Panc1 (cell line): ENCODE data around the gene PIGA. TPM values are rescaled to one million over a fixed set of nuclear protein-coding genes. Genes with fewer than 3 reads are reported as not detected.

Experiments used
- ATAC-seq: fragments of 200-7000 bp; cut with Tn5 transposase; 2 replicates; pipeline ENCODE4 v1.9.1; 2020; ENCODE audit warnings: mild to moderate bottlenecking, moderate library complexity
- BruUV-seq: library from RNA; stranded (reverse); fragments of 400-500 nt; replicated peaks from 2 replicates; lab custom pipeline; 2021; lab: Mats Ljungman, UMichigan
- CTCF ChIA-PET: fragments of 300-600 bp; sonication (Branson Sonifier 250); formaldehyde crosslinking; loops from one replicate; lab custom pipeline; 2022; ENCODE audit warnings: antibody characterized with exemption; lab: Charles Lee
- POLR2A ChIA-PET: fragments of 300-600 bp; sonication (Branson Sonifier 250); formaldehyde crosslinking; loops from one replicate; lab custom pipeline; 2022; ENCODE audit warnings: antibody characterized with exemption; lab: Charles Lee
- DNase-seq: peaks from one replicate; pipeline ENCODE4 v3.0.0-alpha.2; 2010; ENCODE audit warnings: low read depth, low spot score
- H3K27ac ChIP-seq: 2 replicates; pipeline ENCODE4 v1.5.1; 2011; ENCODE audit warnings: mild to moderate bottlenecking, low read length, inconsistent platforms
- H3K27me3 ChIP-seq: fragments of 200-500 bp; sonication (Bioruptor generic); 2 replicates; pipeline ENCODE4 v1.6.0; 2014; ENCODE audit warnings: low read length, inconsistent platforms; ENCODE audit not compliant: control insufficient read depth, insufficient read depth
- H3K36me3 ChIP-seq: fragments of 200-500 bp; sonication (Bioruptor generic); 2 replicates; pipeline ENCODE4 v1.5.1; 2014; ENCODE audit warnings: inconsistent platforms, mild to moderate bottlenecking, low read length, moderate library complexity; ENCODE audit not compliant: control insufficient read depth, insufficient read depth
- H3K4me1 ChIP-seq: 2 replicates; pipeline ENCODE4 v1.5.1; 2011; ENCODE audit warnings: inconsistent platforms, mild to moderate bottlenecking, low read length, moderate library complexity; ENCODE audit not compliant: control insufficient read depth, insufficient read depth
- H3K4me3 ChIP-seq, 2 experiments: 2 replicates each; pipeline ENCODE4 v1.5.1; 2011 to 2012; ENCODE audit warnings: low read depth in 2 of 2, low read length in 2 of 2, mild to moderate bottlenecking in 2 of 2, inconsistent platforms in 1 of 2, moderate library complexity in 1 of 2
- H3K9me3 ChIP-seq: fragments of 200-500 bp; sonication (Bioruptor generic); 2 replicates; pipeline ENCODE4 v1.5.1; 2014; ENCODE audit warnings: low read depth, mild to moderate bottlenecking, inconsistent platforms, low read length, moderate library complexity; ENCODE audit not compliant: control insufficient read depth, insufficient read depth
- CTCF ChIP-seq: fragments of 450-650 bp; IDR thresholded peaks from 2 replicates; pipeline ENCODE4 v1.5.1; 2017; ENCODE audit warnings: mild to moderate bottlenecking
- POLR2AphosphoS5 ChIP-seq: IDR thresholded peaks from 2 replicates; pipeline ENCODE4 v1.6.1; 2012; ENCODE audit warnings: mild to moderate bottlenecking, low read depth, low read length, moderate library complexity
- REST ChIP-seq, 2 experiments: IDR thresholded peaks; 2 replicates each; pipeline ENCODE4 v1.6.1; 2011 to 2012; ENCODE audit warnings: low read depth in 2 of 2, control low read depth in 1 of 2, low read length in 1 of 2, mild to moderate bottlenecking in 1 of 2, moderate library complexity in 1 of 2; ENCODE audit not compliant: insufficient read depth in 1 of 2
- SIN3A ChIP-seq: IDR thresholded peaks from 2 replicates; pipeline ENCODE4 v1.6.1; 2012; ENCODE audit warnings: low read depth, mild to moderate bottlenecking, low read length, moderate library complexity, borderline replicate concordance; ENCODE audit not compliant: insufficient read depth
- TCF7L2 ChIP-seq: IDR thresholded peaks from 2 replicates; pipeline ENCODE4 v1.6.1; 2011; ENCODE audit warnings: mild to moderate bottlenecking, low read depth, low read length, inconsistent platforms
- in situ Hi-C: cut with HindIII; loops from 2 replicates; pipeline ENCODE4 v1.10.0; 2016; ENCODE audit warnings: low sequenced_read_pairs, low pct_unique_long_range_greater_than_20kb
- intact Hi-C: fragments of 100-400 bp; cut with micrococcal nuclease; formaldehyde crosslinking; loops from one replicate; pipeline ENCODE4 v1.10.0; 2022; ENCODE audit not compliant: unreplicated experiment
- total RNA-seq: library from RNA; stranded (reverse); gene quantifications from one replicate; pipeline ENCODE4 v1.2.1, GENCODE V29; 2021; ENCODE audit not compliant: unreplicated experiment

The PIGA gene
- total RNA-seq, 1 experiment from 2014 or later: 8.2 TPM

DNA sequence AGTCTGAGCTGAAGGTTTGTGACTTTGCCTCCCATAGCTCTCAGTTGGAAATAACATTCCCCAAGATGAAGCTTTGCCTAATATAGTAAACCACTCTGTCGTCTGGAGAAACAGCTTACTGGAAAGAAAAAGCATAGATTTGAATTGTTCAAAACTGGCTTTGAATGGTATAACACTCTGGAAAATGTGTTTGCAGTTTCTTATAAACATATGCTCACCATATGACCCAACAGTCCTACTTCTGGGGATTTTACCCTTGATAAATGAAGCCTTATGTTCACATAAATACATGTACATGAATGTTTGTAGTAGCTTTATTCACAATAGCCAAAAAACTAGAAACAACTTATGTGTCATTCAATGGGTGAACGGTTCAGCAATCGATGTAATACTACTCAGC, 38.7 kb upstream of the PIGA start:
- TF ChIP-seq POLR2AphosphoS5 (no peak), REST (IDR thresholded peaks at IDR 0.05; ENCODE audit: insufficient read depth in 1 of 2, low read depth in 2 of 2, low read length in 1 of 2) (no peak), SIN3A (no peak), CTCF (no peak), TCF7L2 (no peak)
- no peaks in the 10 kb centered on the region for H3K4me1 ChIP-seq
- no peak overlapping the region for H3K27ac ChIP-seq
- H3K4me3 ChIP-seq: no peak overlapping the region
- CTCF ChIA-PET: no interaction called here
- no peaks in the 10 kb centered on the region for H3K27me3 ChIP-seq
- in situ Hi-C loops: no loop called here
- DNase-seq: no peak
- no peaks in the 10 kb centered on the region for H3K9me3 ChIP-seq
- POLR2A ChIA-PET: no interaction called here
- no peaks in the 10 kb centered on the region for H3K36me3 ChIP-seq
- no TSS peak for BruUV-seq
- no peak for ATAC-seq
- intact Hi-C loops: no loop called here

DNA sequence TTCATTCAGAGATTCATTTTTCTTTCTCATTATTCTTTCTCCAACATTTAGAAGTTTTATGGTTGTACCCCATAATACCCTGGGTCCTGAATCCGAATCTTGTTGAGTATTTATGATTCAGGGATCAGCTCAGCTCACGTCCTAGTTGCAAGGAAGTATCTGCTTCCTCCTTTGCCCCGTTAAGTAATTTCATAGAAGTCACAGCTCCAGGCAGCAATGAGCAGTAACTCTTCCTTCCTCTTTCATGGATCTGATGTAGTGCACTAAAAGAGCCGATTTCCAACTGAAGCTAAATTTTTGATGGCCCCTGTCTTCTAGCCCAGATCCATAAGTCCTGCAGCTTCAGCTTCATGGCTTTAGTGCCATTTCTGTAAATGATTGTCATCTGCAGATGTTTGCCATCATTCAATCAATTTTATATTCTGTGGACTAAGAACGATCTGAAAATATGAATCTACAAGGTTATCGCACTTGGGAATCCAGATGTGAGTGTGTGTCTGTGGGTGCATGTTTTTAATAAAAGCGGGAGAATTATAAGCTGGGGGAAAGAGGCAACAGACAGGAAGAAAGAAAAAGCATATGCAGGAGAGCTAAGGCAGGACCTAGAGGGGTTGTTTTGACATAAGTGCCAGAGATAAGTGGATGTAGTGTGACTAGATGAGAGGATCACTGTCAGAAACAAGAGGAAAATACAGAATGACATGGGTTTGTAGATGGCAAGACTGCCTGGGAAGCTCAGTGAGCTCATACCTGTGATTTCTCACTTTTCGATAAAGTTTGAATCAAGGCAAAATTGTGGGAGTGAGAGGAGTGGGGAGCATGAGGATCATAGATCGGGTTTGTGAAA, 31.4 kb upstream of the PIGA start:
- H3K27me3 ChIP-seq: no peaks in the 10 kb centered on the region
- H3K4me3 ChIP-seq: no peak overlapping the region
- ChIA-PET POLR2A (no interaction called here), CTCF (interaction anchor here (0.6 kb wide), 1 partner anchor 1290 kb away, joined by 5 read pairs; no protein-coding TSS in a partner anchor)
- BruUV-seq: no TSS peak
- DNase-seq: no peak
- no peak overlapping the region for H3K27ac ChIP-seq
- H3K36me3 ChIP-seq: no peaks in the 10 kb centered on the region
- H3K9me3 ChIP-seq: no peaks in the 10 kb centered on the region
- intact Hi-C loops: no loop called here
- in situ Hi-C loops: no loop called here
- ATAC-seq: no peak
- H3K4me1 ChIP-seq: no peaks in the 10 kb centered on the region
- TF ChIP-seq REST (IDR thresholded peaks at IDR 0.05; ENCODE audit: insufficient read depth in 1 of 2, low read depth in 2 of 2, low read length in 1 of 2) (no peak), CTCF (no peak), TCF7L2 (no peak), POLR2AphosphoS5 (no peak), SIN3A (no peak)
